IMR-90 (cell line): Measurements from ENCODE around the gene GATA2. TPM values are rescaled to one million over a fixed set of nuclear protein-coding genes. Genes with fewer than 3 reads are reported as not detected.

Experiments used
- ATAC-seq: fragments of 200-7000 bp; cut with Tn5 transposase; 2 replicates; pipeline ENCODE4 v1.9.1; 2020; ENCODE audit warnings: low read depth, mild to moderate bottlenecking, moderate library complexity
- BruUV-seq: library from RNA; stranded (reverse); fragments of 400-500 nt; replicated peaks from 2 replicates; lab custom pipeline; 2021; lab: Mats Ljungman, UMichigan
- CTCF ChIA-PET: fragments of 300-600 bp; formaldehyde crosslinking; extraction: SDS; loops from one replicate; lab custom pipeline; 2021; ENCODE audit warnings: antibody characterized with exemption; lab: Yijun Ruan, JAX
- POLR2A ChIA-PET: fragments of 300-600 bp; sonication (Branson Sonifier 250); formaldehyde crosslinking; loops from one replicate; lab custom pipeline; 2022; ENCODE audit warnings: antibody characterized with exemption; ENCODE audit not compliant: unreplicated experiment; lab: Charles Lee
- DNase-seq: peaks from one replicate; pipeline ENCODE4 v3.0.0; 2013
- H2AFZ ChIP-seq: replicated peaks from 2 replicates; pipeline ENCODE3; 2013; ENCODE audit warnings: low read length, mild to moderate bottlenecking; ENCODE audit not compliant: poor library complexity
- H2AK5ac ChIP-seq: 2 replicates; pipeline ENCODE4 v1.6.1; 2013; ENCODE audit warnings: low read depth, low read length, inconsistent platforms
- H2AK9ac ChIP-seq: replicated peaks from 2 replicates; pipeline ENCODE3; 2013; ENCODE audit warnings: mild to moderate bottlenecking, low read depth, low read length, moderate library complexity; ENCODE audit not compliant: poor library complexity
- H2BK120ac ChIP-seq: 2 replicates; pipeline ENCODE4 v1.6.1; 2013; ENCODE audit warnings: low read depth, low read length, inconsistent platforms
- H2BK15ac ChIP-seq: 3 replicates; pipeline ENCODE4 v1.6.1; 2013; ENCODE audit warnings: low read depth, low read length, inconsistent platforms
- H2BK20ac ChIP-seq: 2 replicates; pipeline ENCODE4 v1.6.1; 2013; ENCODE audit warnings: low read depth, mild to moderate bottlenecking, inconsistent platforms, low read length, moderate library complexity
- H2BK5ac ChIP-seq: 2 replicates; pipeline ENCODE4 v1.6.1; 2013; ENCODE audit warnings: mild to moderate bottlenecking, low read depth, low read length, inconsistent platforms; ENCODE audit not compliant: poor library complexity, severe bottlenecking
- H3K14ac ChIP-seq: replicated peaks from 2 replicates; pipeline ENCODE4 v1.6.1; 2013; ENCODE audit warnings: low read depth, low read length, inconsistent platforms
- H3K18ac ChIP-seq: 2 replicates; pipeline ENCODE4 v1.6.1; 2013; ENCODE audit warnings: low read depth, low read length, control low read depth
- H3K23ac ChIP-seq: 2 replicates; pipeline ENCODE4 v1.6.1; 2013; ENCODE audit warnings: low read depth, low read length, inconsistent platforms
- H3K27ac ChIP-seq: 2 replicates; pipeline ENCODE4 v1.5.1; 2013; ENCODE audit warnings: mild to moderate bottlenecking, control low read depth, low read length; ENCODE audit not compliant: insufficient read depth
- H3K27me3 ChIP-seq: 2 replicates; pipeline ENCODE4 v1.6.1; 2013; ENCODE audit warnings: low read length; ENCODE audit not compliant: control insufficient read depth, insufficient read depth
- H3K36me3 ChIP-seq: 2 replicates; pipeline ENCODE4 v1.6.1; 2013; ENCODE audit warnings: low read length, mixed read lengths; ENCODE audit not compliant: control insufficient read depth, insufficient read depth
- H3K4ac ChIP-seq: 2 replicates; pipeline ENCODE4 v1.6.1; 2013; ENCODE audit warnings: low read depth, low read length, inconsistent platforms
- H3K4me1 ChIP-seq: 2 replicates; pipeline ENCODE4 v1.6.1; 2013; ENCODE audit warnings: low read length, mixed read lengths; ENCODE audit not compliant: control insufficient read depth, insufficient read depth
- H3K4me2 ChIP-seq: 2 replicates; pipeline ENCODE4 v1.6.1; 2013; ENCODE audit warnings: low read depth, mild to moderate bottlenecking, control low read depth, low read length, moderate library complexity
- H3K4me3 ChIP-seq: 2 replicates; pipeline ENCODE4 v1.5.1; 2013; ENCODE audit warnings: low read depth, mild to moderate bottlenecking, control low read depth, low read length, moderate library complexity; ENCODE audit not compliant: insufficient read depth
- H3K56ac ChIP-seq: 2 replicates; pipeline ENCODE4 v1.6.1; 2013; ENCODE audit warnings: low read length, inconsistent platforms; ENCODE audit not compliant: insufficient read depth; ENCODE audit errors: extremely low read depth
- H3K79me1 ChIP-seq, 2 experiments: 2 replicates each; pipeline ENCODE4 v1.6.1; 2013; ENCODE audit warnings: low read length in 2 of 2, inconsistent platforms in 1 of 2, low read depth in 1 of 2
- H3K9ac ChIP-seq: 2 replicates; pipeline ENCODE4 v1.6.1; 2013; ENCODE audit warnings: low read depth, low read length, control low read depth
- H3K9me1 ChIP-seq: 2 replicates; pipeline ENCODE4 v1.6.1; 2013; ENCODE audit warnings: low read length, inconsistent platforms; ENCODE audit not compliant: insufficient read depth
- H3K9me3 ChIP-seq: 2 replicates; pipeline ENCODE4 v1.6.1; 2013; ENCODE audit warnings: low read length; ENCODE audit not compliant: control insufficient read depth, insufficient read depth
- H4K20me1 ChIP-seq: 2 replicates; pipeline ENCODE4 v1.6.1; 2013; ENCODE audit warnings: low read length, inconsistent platforms; ENCODE audit not compliant: insufficient read depth
- H4K5ac ChIP-seq: 2 replicates; pipeline ENCODE4 v1.6.1; 2013; ENCODE audit warnings: mild to moderate bottlenecking, low read depth, low read length, control low read depth
- H4K8ac ChIP-seq, 2 experiments: 2 replicates each; pipeline ENCODE4 v1.6.1; 2013; ENCODE audit warnings: low read depth in 2 of 2, low read length in 2 of 2, control low read depth in 1 of 2, inconsistent platforms in 1 of 2
- H4K91ac ChIP-seq: 2 replicates; pipeline ENCODE4 v1.6.1; 2013; ENCODE audit warnings: low read depth, low read length, inconsistent platforms; ENCODE audit not compliant: insufficient read depth
- BHLHE40 ChIP-seq: fragments of 150-350 bp; IDR thresholded peaks from 2 replicates; pipeline ENCODE4 v1.6.1; 2016; ENCODE audit warnings: mild to moderate bottlenecking, low read depth, low read length
- CEBPB ChIP-seq: IDR thresholded peaks from 2 replicates; pipeline ENCODE4 v1.6.1; 2012; ENCODE audit warnings: low read depth, low read length, improper control_type of control experiment
- CHD1 ChIP-seq: IDR thresholded peaks from 2 replicates; pipeline ENCODE4 v1.6.1; 2012; ENCODE audit warnings: low read depth, low read length, improper control_type of control experiment
- FOS ChIP-seq: fragments of 150-350 bp; IDR thresholded peaks from 2 replicates; pipeline ENCODE4 v1.6.1; 2016; ENCODE audit warnings: low read depth, low read length
- MAFK ChIP-seq: IDR thresholded peaks from 2 replicates; pipeline ENCODE4 v1.6.1; 2012; ENCODE audit warnings: low read depth, low read length, improper control_type of control experiment
- MAZ ChIP-seq: IDR thresholded peaks from 2 replicates; pipeline ENCODE4 v1.6.1; 2012; ENCODE audit warnings: low read depth, mild to moderate bottlenecking, low read length, improper control_type of control experiment, moderate library complexity, borderline replicate concordance
- RCOR1 ChIP-seq: IDR thresholded peaks from 2 replicates; pipeline ENCODE4 v1.6.1; 2012; ENCODE audit warnings: mild to moderate bottlenecking, low read length, improper control_type of control experiment; ENCODE audit not compliant: insufficient replicate concordance
- RFX5 ChIP-seq: IDR thresholded peaks from 2 replicates; pipeline ENCODE4 v1.8.0; 2012; ENCODE audit warnings: low read depth, mild to moderate bottlenecking, low read length, moderate library complexity
- WGBS, 2 experiments: methylation state at CpG; one replicate each; pipeline versions ENCODE4 v1.1.5 to v1.1.7; 2013; ENCODE audit warnings: missing lambda C conversion rate in 2 of 2; ENCODE audit not compliant: insufficient read length in 1 of 2; ENCODE audit errors: extremely low coverage in 2 of 2; 5-methylcytosine and 5-hydroxymethylcytosine counted together
- dilution Hi-C: fragments of 300-500 bp; cut with HindIII; formaldehyde crosslinking; loops from one replicate; pipeline ENCODE4 v1.14.3; 2018; ENCODE audit warnings: low sequenced_read_pairs; ENCODE audit not compliant: unreplicated experiment
- in situ Hi-C: fragments of 300-500 bp; cut with MboI; formaldehyde crosslinking; loops from 3 replicates; pipeline ENCODE4 v1.14.3; 2019; ENCODE audit warnings: low sequenced_read_pairs, inconsistent platforms, mixed read lengths
- intact Hi-C: fragments of 100-400 bp; cut with micrococcal nuclease; formaldehyde crosslinking; loops from 2 replicates; pipeline ENCODE4 v1.10.0; 2022
- polyA plus RNA-seq, 3 experiments: library from polyadenylated mRNA; depleted of rRNA; stranded (reverse); fragments of >200 nt; gene quantifications; 2 replicates each; pipeline ENCODE4 v1.2.3, GENCODE V29; 2012; ENCODE audit warnings: low replicate concordance in 1 of 3
- total RNA-seq: library from RNA; depleted of rRNA; stranded (reverse); fragments of >200 nt; gene quantifications from 2 replicates; pipeline ENCODE4 v1.2.3, GENCODE V29; 2012
- TF ChIP-seq, protein P1 (sequence below): conservative IDR thresholded peaks from 2 replicates; pipeline ENCODE4 v1.5.1; 2012; ENCODE audit warnings: mild to moderate bottlenecking, low read depth, low read length, improper control_type of control experiment
- TF ChIP-seq, protein P2 (sequence below): fragments of 150-350 bp; IDR thresholded peaks from 2 replicates; pipeline ENCODE4 v1.6.1; 2017; ENCODE audit warnings: mild to moderate bottlenecking, antibody characterized with exemption, low read length, low read depth

The GATA2 gene
- total and polyA plus RNA-seq, 2 of the 4 experiments (the other 2 are of a cell fraction): 2.2 to 13.5 TPM

GRCh38 chr3:128463771-128464170, 29.2 kb downstream of the GATA2 start:
- 86% methylated on average over 6 of the region's 10 CpGs; no CpG with 5 or more reads in 1 of the 2 experiments for WGBS, 2 experiments
- CTCF ChIA-PET: no interaction called here
- intact Hi-C loops (no loop called here), in situ Hi-C loops (no loop called here), dilution Hi-C loops (no loop called here)
- Histone ChIP-seq H3K36me3 (no peaks in the 10 kb centered on the region), H2AK9ac (no peak overlapping the region), H3K4me3 (no peak overlapping the region), H3K27me3 (peaks cover 55% of the 10 kb centered on the region), H4K20me1 (no peaks in the 10 kb centered on the region), H3K23ac (no peak overlapping the region), H2AK5ac (no peak overlapping the region), H2BK120ac (no peak overlapping the region), H2AFZ (no peak overlapping the region), H2BK20ac (no peak overlapping the region), H4K5ac (no peak overlapping the region), H3K79me1 (no peaks in the 10 kb centered on the region), H3K4me2 (no peak overlapping the region), H3K27ac (no peak overlapping the region), H3K14ac (no peak overlapping the region), H4K91ac (no peak overlapping the region), H3K4me1 (no peaks in the 10 kb centered on the region), H2BK5ac (no peak overlapping the region), H3K56ac (no peak overlapping the region), H3K18ac (no peak overlapping the region), H3K9me3 (no peaks in the 10 kb centered on the region), H3K4ac (no peak overlapping the region), H3K9ac (no peak overlapping the region), H3K9me1 (peaks cover 4% of the 10 kb centered on the region; the same call in 1 of the 2 replicates), H4K8ac (no peak overlapping the region), H2BK15ac (no peak overlapping the region)
- TF ChIP-seq MAZ (no peak), BHLHE40 (no peak), MAFK (no peak), CHD1 (no peak), RFX5 (no peak), FOS (no peak), CEBPB (no peak), RCOR1 (no peak)
- TF ChIP-seq, protein P1, sequence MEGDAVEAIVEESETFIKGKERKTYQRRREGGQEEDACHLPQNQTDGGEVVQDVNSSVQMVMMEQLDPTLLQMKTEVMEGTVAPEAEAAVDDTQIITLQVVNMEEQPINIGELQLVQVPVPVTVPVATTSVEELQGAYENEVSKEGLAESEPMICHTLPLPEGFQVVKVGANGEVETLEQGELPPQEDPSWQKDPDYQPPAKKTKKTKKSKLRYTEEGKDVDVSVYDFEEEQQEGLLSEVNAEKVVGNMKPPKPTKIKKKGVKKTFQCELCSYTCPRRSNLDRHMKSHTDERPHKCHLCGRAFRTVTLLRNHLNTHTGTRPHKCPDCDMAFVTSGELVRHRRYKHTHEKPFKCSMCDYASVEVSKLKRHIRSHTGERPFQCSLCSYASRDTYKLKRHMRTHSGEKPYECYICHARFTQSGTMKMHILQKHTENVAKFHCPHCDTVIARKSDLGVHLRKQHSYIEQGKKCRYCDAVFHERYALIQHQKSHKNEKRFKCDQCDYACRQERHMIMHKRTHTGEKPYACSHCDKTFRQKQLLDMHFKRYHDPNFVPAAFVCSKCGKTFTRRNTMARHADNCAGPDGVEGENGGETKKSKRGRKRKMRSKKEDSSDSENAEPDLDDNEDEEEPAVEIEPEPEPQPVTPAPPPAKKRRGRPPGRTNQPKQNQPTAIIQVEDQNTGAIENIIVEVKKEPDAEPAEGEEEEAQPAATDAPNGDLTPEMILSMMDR: no peak
- TF ChIP-seq, protein P2, sequence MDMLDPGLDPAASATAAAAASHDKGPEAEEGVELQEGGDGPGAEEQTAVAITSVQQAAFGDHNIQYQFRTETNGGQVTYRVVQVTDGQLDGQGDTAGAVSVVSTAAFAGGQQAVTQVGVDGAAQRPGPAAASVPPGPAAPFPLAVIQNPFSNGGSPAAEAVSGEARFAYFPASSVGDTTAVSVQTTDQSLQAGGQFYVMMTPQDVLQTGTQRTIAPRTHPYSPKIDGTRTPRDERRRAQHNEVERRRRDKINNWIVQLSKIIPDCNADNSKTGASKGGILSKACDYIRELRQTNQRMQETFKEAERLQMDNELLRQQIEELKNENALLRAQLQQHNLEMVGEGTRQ: no peak
- DNase-seq (no peak), ATAC-seq (no peak)
- POLR2A ChIA-PET: no interaction called here
- BruUV-seq: no TSS peak
